Measurements from ENCODE around the gene CCNY. TPM values are rescaled to one million over a fixed set of nuclear protein-coding genes. Genes with fewer than 3 reads are reported as not detected.

CCNY gene
- total RNA-seq, 4 donors from 2014 or later: 23.9 to 68.1 (median 39.5) TPM

DNA sequence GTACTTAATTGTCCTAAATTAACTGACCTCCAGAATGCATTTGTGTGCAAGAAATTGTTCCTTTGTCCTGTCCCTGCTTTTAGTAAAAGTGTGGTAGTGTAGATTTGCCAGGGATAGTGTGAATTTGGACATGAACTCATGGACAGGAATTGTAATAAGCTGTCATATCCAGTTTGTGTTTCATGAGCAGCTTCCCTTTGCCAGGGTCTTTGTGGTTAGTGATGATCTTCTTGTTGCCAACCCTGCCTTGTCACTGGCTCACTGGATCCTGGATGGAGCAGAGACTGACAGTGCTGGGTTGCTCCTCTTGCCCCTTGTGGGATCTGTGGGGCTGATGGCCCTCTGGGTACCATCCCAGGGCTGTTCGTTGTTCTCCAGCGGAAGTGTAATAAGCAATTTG lies 110.1 kb downstream of the CCNY start:
- no peak overlapping the region for H3K4me3 ChIP-seq
- TF ChIP-seq, protein P1, sequence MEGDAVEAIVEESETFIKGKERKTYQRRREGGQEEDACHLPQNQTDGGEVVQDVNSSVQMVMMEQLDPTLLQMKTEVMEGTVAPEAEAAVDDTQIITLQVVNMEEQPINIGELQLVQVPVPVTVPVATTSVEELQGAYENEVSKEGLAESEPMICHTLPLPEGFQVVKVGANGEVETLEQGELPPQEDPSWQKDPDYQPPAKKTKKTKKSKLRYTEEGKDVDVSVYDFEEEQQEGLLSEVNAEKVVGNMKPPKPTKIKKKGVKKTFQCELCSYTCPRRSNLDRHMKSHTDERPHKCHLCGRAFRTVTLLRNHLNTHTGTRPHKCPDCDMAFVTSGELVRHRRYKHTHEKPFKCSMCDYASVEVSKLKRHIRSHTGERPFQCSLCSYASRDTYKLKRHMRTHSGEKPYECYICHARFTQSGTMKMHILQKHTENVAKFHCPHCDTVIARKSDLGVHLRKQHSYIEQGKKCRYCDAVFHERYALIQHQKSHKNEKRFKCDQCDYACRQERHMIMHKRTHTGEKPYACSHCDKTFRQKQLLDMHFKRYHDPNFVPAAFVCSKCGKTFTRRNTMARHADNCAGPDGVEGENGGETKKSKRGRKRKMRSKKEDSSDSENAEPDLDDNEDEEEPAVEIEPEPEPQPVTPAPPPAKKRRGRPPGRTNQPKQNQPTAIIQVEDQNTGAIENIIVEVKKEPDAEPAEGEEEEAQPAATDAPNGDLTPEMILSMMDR (IDR thresholded peaks at IDR 0.05 in 4 of 5, conservative IDR thresholded peaks at IDR 0.05 in 1 of 5): no peak
- TF ChIP-seq POLR2A (IDR thresholded peaks at IDR 0.05): no peak
- H3K36me3 ChIP-seq: no peaks in the 10 kb centered on the region
- H3K27ac ChIP-seq: peak overlapping the region; percentile 27 to 79 (median 68)
- ATAC-seq (peak in 1 of 2 donors; percentile 10), DNase-seq (no peak)
- peaks cover 54 to 64% of the 10 kb centered on the region in 2 donors for H3K4me1 ChIP-seq
- intact Hi-C loops (cut with DNase I; ENCODE audit: low total_unique reads) (no loop called here), in situ Hi-C loops (cut with MboI; ENCODE audit: low sequenced_read_pairs in 4 of 4) (no loop called here)
- no peaks in the 10 kb centered on the region for H3K27me3 ChIP-seq
- H3K9me3 ChIP-seq: peaks cover 0 to 6% (median 0%) of the 10 kb centered on the region in 3 donors

DNA sequence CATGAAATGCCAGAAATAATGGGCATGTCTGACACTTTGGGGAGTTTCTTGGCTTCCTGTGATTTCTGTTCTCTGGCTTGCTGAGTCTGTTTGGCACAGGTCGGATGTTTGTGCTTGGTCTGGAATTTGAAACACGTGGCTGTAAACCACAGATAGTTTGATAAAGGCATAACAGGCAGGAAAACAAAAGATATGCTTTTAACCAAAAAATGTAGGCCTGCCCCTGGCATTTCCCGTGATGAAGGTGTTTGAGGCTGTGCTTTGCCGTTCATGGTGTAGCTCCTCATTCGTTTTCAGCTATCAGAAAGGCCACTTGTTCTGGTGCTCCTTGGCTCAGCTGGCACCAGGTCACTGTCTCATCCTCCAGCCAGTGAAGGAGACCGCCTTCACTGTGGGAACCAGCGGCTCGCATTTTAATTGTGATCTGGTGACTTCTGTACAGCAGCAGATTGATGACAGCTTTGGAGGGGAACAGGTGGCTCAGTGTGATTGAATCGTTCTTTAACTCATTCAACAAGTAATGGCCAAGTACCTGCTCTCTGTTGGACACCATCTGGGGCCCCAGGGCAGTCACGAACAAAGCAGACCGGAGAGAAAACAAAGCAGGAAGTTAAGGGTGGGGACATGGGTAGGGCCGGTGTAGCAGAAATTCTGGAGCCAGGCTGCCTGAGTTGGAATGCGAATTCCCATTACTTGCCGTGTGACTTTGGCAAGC lies 111.5 kb downstream of the CCNY start:
- DNase-seq: no peak
- peaks cover 66 to 71% of the 10 kb centered on the region in 2 donors for H3K4me1 ChIP-seq

DNA sequence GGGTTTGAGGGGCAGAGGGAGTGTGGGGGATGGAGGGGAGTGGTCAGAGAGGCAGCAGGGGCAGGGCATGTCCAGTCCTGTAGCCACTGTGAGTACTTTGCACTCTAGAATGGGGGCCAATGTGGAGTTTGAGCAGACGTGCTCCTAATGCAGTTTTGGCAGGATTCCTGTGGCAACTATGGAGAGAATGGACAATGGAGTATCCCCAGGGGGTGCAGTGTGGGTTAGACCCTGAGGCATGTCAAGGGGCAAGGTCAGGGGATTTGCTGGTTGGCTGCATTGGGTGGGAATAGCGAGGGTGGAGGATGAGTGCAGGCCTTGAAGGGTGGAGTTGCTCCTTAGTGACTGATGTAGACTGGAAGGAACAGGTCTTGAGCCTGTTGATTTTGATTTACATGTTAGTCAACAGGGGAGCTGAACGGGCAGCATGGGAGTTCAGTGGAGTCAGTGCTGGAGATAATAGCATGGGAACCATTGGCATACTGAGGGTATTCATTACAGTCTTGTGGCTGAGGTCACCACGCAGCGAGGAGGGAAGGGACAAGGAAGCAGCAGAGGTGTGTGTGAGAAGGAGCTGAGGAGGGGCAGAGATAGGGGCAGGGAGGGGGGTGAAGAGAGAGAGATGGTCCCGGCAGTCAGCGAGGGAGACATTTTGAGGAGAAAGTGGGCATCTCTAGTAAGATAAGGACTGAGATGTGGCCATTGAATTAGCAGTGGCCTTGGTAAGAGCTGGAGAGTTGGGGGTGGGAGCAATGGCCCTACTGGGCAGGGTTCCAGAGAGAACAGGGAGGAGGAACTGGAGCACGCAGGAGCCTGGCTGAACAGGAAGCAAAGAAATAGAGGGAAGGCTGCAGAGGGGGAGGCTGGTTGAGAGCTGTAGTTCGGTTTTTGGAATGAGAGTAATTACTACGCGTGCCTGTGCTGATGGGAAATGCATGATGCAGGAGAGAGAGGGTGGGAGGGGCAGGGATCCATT lies 112.7 kb downstream of the CCNY start:
- intact Hi-C loops (cut with DNase I; ENCODE audit: low total_unique reads) (no loop called here), in situ Hi-C loops (cut with MboI; ENCODE audit: low sequenced_read_pairs in 4 of 4) (no loop called here)
- DNase-seq (no peak), ATAC-seq (no peak)
- H3K4me3 ChIP-seq: no peak overlapping the region
- peaks cover 0 to under 1% (median 0%) of the 10 kb centered on the region in 3 donors for H3K9me3 ChIP-seq
- H3K36me3 ChIP-seq: no peaks in the 10 kb centered on the region
- peaks cover 77 to 79% of the 10 kb centered on the region in 2 donors for H3K4me1 ChIP-seq
- H3K27ac ChIP-seq: peak overlapping the region; percentile 57 to 79 (median 68)
- no peak for TF ChIP-seq POLR2A (IDR thresholded peaks at IDR 0.05)
- TF ChIP-seq, protein P1 (IDR thresholded peaks at IDR 0.05 in 4 of 5, conservative IDR thresholded peaks at IDR 0.05 in 1 of 5): no peak
- H3K27me3 ChIP-seq: no peaks in the 10 kb centered on the region

More for the DNA sequence above, 111.5 kb downstream of the CCNY start:
- Histone ChIP-seq H3K9me3 (peaks cover 0 to 6% (median 0%) of the 10 kb centered on the region in 3 donors), H3K4me3 (peak overlapping the region in 1 of 4 donors; percentile 0), H3K27ac (peak overlapping the region; percentile 32 to 79 (median 68)), H3K27me3 (no peaks in the 10 kb centered on the region), H3K36me3 (no peaks in the 10 kb centered on the region)
- peak; percentile 35 for ATAC-seq
- TF ChIP-seq, protein P1 (IDR thresholded peaks at IDR 0.05 in 4 of 5, conservative IDR thresholded peaks at IDR 0.05 in 1 of 5): no peak
- TF ChIP-seq POLR2A (IDR thresholded peaks at IDR 0.05): no peak
- intact Hi-C loops (cut with DNase I; ENCODE audit: low total_unique reads) (no loop called here), in situ Hi-C loops (cut with MboI; ENCODE audit: low sequenced_read_pairs in 4 of 4) (no loop called here)

DNA sequence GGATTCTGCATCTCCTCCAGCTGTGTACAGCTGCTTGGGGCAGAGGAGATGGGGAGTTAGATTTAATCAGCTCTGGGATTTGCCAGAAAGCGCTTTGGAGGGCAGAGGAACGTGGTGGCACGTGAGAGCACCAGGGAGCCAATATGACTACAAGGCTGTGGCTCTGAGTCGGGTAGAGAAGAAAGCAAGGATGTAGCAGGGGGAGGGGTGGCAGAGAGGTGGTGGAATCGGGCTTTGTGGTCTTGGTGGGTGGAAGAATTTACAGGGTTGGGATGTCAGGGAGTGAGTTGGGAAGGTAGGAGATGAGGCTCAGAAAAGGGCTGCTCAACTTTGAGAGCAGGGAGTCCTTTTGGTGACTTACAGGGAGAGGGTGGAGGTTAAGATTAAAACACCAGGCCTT lies 113.6 kb downstream of the CCNY start:
- Histone ChIP-seq H3K4me3 (no peak overlapping the region), H3K27ac (peak overlapping the region; percentile 57 to 79 (median 68)), H3K4me1 (peaks cover 87 to 89% of the 10 kb centered on the region in 2 donors), H3K36me3 (no peaks in the 10 kb centered on the region), H3K27me3 (no peaks in the 10 kb centered on the region), H3K9me3 (no peaks in the 10 kb centered on the region)
- ATAC-seq (no peak), DNase-seq (no peak)
- in situ Hi-C loops (cut with MboI; ENCODE audit: low sequenced_read_pairs in 4 of 4) (no loop called here), intact Hi-C loops (cut with DNase I; ENCODE audit: low total_unique reads) (loop anchor here (5.0 kb wide), 1 partner anchor 73 kb away; no protein-coding TSS in a partner anchor)
- TF ChIP-seq, protein P1 (IDR thresholded peaks at IDR 0.05 in 4 of 5, conservative IDR thresholded peaks at IDR 0.05 in 1 of 5): no peak
- no peak for TF ChIP-seq POLR2A (IDR thresholded peaks at IDR 0.05)
